Fibroblast of pulmonary artery (primary cell): ENCODE data around the gene TTLL11.

Experiments
- DNase-seq: peaks from one replicate; pipeline ENCODE4 v3.0.0-alpha.2; 2010; ENCODE audit warnings: low read depth
- H3K4me3 ChIP-seq: replicated peaks from 2 replicates; pipeline ENCODE4 v1.5.1; 2011; ENCODE audit warnings: low read depth, mild to moderate bottlenecking, control low read depth, low read length, moderate library complexity
- CTCF ChIP-seq: IDR thresholded peaks from 2 replicates; pipeline ENCODE4 v1.5.1; 2011; ENCODE audit warnings: mild to moderate bottlenecking, control low read depth, low read length, inconsistent platforms; ENCODE audit errors: missing control alignments

TTLL11 gene

GRCh38 chr9:121853617-121854395 is 239.3 kb downstream of the TTLL11 start:
- no peak for TF ChIP-seq CTCF
- no peak overlapping the region for H3K4me3 ChIP-seq
- no peak for DNase-seq

GRCh38 chr9:121852651-121853616 is 240.2 kb downstream of the TTLL11 start:
- DNase-seq: peak; percentile 73
- no peak for TF ChIP-seq CTCF
- H3K4me3 ChIP-seq: no peak overlapping the region

GRCh38 chr9:121852241-121852640 is 240.9 kb downstream of the TTLL11 start:
- H3K4me3 ChIP-seq: no peak overlapping the region
- no peak for DNase-seq
- no peak for TF ChIP-seq CTCF

- DNase-seq: no peak
- H3K4me3 ChIP-seq: no peak overlapping the region
- TF ChIP-seq CTCF: no peak
Observed at GRCh38 chr9:121851641-121852091, 241.4 kb downstream of the TTLL11 start.

- no peak for DNase-seq
- no peak for TF ChIP-seq CTCF
- H3K4me3 ChIP-seq: no peak overlapping the region
Observed at GRCh38 chr9:121850366-121850765, 242.7 kb downstream of the TTLL11 start.

GRCh38 chr9:121849554-121849953 is 243.6 kb downstream of the TTLL11 start:
- no peak overlapping the region for H3K4me3 ChIP-seq
- no peak for TF ChIP-seq CTCF
- no peak for DNase-seq
